Activated CD4-positive, CD25-positive, alpha-beta regulatory T cell treated with anti-CD3 and anti-CD28 coated beads, Interleukin-2, amount 50 U/mL, for 24 hours (primary cell): Measurements from ENCODE around the gene PNRC2.
"Not testable (repeated sequence)": the region's sequence is repeated elsewhere in the genome, so short reads cannot be mapped to it uniquely, and the experiment has no call there.

Experiments
- ATAC-seq, 2 donors: fragments of 150-1000 bp; cut with Tn5 transposase; one replicate each; pipeline ENCODE4 v1.10.0; 2021; ENCODE audit warnings: mild to moderate bottlenecking in 1 of 2, moderate library complexity in 1 of 2

Gene PNRC2

DNA sequence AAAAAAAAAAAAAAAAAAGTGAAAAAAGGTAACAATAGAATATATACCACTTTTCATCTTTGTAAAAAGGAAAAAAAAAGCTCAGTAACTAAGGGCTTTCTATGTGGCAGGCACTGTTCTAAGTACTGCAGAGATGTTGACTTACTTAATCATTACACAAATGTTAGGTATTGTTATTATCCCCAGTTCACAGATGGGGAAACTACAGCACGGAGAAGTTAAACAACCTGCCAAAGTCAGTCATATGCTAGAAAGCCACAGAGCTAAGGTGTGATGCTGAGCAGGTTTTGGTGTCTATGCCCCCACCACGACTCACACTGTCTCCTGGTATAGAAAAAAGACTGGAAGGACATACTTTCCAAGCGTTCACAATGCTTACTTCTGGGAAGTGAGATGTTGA lies 6.6 kb upstream of the PNRC2 start:
- ATAC-seq = peak; percentile 38 to 51

DNA sequence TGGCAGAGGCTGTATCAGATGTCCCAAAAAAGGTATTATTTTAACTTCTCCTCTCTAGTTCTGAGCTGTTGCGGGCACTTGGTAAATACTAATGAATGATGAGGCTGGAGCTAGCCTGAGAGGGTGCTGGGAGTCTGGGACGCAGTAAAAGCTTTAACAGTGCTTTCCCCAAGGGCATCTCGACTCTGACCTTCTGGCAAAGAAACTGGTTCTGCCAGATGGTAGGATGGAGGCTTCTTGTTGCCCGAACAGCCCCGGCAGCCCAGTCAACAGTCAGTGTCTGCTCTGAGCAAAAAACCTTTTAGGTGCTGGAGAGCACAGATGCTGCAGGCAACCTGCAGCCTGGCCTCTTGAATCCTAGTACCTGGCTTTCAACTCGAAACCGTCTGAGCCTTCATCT lies 2.5 kb upstream of the PNRC2 start:
- ATAC-seq = no peak

- not testable (repeated sequence) for ATAC-seq
Observed at GRCh38 chr1:23958040-23958809, 1.4 kb upstream of the PNRC2 start.

DNA sequence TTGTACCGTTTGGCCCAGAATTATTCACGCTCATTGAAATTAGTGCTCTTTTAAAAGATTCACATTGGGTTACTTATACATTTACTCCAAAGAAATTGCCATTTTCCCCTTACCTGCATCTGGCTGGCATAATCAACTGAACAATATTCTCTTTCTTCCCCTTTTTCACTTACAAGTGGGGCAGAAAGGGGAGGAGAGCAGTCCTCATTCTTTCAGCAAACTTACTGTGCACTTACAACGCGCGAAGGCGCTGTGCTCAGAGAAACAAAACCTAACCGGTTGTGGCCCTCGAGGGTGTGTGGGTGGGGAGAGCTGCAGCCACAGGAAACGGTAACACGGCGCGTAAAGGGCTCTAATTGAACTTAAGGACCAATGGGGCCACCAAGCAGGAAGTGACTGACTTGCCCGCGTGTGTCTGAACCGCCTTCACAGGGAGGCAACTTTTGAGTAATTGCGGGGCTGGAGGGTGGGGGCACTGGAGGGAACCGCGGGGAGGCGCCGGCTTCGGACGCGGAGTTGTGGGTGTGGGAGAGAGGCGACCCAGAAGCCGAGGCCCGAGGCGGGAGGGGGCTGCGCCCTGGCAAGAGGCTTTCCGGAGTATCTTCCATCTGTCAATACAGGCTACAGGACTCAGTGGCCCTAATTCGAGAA lies 693 bp upstream of the PNRC2 start:
- ATAC-seq = peak; percentile 83 to 86

GRCh38 chr1:23960291-23961020 lies 828 bp downstream of the PNRC2 start:
- ATAC-seq = no peak

DNA sequence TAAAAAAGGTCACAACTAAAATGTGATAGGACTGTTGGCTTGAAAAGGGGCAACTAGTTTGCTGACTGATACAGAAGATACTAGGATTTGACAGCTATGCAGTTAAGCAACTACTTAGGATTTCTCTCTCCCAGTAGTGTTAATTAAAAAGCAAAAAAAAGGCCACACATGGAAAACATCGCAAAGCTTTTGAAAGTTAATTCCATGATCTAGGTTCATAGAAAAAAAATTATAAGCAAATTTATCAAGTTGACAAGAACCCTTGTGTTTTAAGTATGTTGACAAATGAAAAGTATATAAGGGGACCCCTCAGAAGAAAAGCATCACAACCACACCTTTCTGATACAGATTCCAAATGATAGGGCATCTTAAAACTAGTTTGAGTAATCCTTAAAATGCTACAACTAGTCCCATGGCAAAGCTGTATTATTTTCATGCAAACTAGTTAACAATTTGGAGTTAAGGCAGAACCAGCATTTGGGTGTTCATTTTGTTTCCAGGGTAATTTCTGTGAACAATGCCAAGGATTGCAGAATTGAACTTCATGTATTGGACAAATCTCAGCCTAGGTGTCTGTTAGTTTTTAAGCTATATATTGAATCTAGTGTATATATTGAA lies 4.1 kb downstream of the PNRC2 start:
- no peak for ATAC-seq

- no peak for ATAC-seq
Observed at GRCh38 chr1:23964235-23964668, 4.6 kb downstream of the PNRC2 start.

- ATAC-seq = no peak
Observed at GRCh38 chr1:23964790-23965740, 5.4 kb downstream of the PNRC2 start.

- ATAC-seq = no peak
Observed at GRCh38 chr1:23966973-23967493, 7.4 kb downstream of the PNRC2 start.

GRCh38 chr1:23967871-23968270 lies 8.2 kb downstream of the PNRC2 start:
- ATAC-seq = no peak

- ATAC-seq = no peak
Observed at GRCh38 chr1:23977187-23977853, 17.7 kb downstream of the PNRC2 start.

GRCh38 chr1:23977854-23978191 lies 18.2 kb downstream of the PNRC2 start:
- no peak for ATAC-seq

DNA sequence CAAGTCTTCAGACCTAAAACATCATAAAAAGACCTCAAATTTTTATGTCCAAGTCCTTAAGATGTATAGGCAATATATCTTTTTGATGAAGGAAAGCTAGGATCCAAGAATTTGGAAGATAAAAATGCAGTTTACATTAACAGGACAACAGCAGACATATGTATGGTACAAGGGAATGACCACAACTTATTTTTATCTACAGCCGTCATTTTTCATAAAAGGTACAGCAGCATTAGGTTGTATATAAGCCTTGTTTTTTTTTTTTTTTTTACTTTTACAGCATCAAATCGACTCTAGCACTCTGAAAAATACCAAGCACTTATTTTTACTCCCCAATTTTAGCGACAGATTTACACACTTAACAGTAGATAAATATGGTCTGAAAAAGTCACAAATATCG lies 19.2 kb downstream of the PNRC2 start:
- no peak for ATAC-seq

DNA sequence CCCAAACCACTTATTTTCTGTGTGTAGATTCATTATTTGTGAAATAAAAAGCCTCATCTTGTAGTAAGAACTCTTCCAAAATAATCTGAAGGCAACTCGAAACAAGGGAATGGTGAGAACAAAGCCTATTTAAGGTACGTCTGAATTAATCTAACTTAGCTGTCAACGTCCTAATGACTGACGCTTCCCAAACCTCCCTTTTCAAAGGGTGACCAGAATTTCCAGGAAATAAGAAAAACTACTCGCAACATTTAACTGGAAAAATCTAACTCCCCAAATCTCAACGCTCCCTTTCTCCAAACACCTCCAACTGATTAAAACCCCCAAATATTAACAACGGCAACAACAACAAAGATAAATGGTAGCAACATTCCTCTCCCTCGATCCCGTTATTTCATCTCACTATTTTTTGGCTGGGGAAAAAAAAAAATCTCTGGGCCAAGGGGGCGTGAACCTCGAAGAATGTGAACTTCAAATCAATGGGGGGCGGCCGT lies 19.8 kb downstream of the PNRC2 start:
- ATAC-seq = no peak

DNA sequence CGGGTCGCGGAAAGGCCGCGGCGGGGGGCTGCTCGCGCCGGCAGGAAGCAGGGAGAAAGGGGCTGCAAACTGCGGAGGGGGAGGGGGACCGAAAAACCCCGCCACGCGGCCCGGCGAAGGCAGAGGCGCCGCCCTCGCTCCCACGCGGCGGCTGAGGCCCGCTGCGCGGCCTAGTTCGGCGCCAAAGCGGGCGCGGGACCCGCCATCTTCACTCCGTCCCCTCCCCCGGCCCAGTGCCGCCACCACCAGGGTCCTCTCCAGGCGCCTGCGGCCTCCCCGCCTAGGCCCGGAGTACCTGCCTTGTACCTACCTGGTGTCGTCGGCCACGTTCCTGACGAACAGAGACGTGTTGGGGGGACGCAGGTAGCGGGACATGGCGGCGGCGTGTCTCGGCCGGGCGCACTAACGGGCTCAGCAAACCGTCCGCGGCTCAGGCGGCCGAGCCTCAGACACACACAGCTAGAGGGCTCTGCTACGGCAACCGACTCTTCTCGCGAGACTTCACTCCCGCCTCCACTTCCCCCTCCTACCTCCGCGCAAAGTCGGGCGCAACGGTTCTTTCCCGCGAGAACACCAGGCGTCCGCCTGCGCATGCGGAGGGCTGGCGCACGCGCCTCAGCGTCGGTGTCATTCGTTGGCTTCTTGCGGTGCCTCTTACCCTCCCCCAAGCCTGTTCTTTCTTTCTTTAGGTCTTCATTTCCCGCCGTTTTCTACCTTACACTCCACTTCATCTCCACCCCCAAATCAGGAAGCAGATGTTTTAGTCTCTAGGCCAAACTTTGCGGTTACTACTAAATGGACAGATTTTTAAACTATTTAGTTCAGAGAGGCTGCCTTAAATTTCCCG lies 20.5 kb downstream of the PNRC2 start, which contains the start of gene SRSF10:
SRSF10 (minus strand) TSS at position 447 of the 847 bp plus-strand sequence; CDS start at position 375, 72 bp downstream.
- peak; percentile 93 to 94 for ATAC-seq

DNA sequence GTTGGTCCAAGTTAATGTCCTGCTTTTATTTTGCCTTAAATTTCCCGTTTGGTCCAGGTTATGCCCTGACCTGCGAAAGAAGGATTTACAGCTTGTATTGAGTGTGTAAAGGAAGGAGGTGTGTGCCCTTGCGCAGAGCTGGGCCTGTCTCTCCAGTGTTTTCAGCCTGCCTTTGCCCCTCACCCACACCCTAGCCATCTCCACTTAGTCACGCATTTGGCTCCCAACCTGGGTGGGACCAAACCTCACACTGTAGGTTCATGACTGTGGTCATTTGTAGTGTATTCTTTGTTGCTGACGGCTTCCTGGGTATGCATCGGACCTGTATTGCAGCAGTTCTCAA lies 21.1 kb downstream of the PNRC2 start:
- peak; percentile 30 to 44 for ATAC-seq

- ATAC-seq = no peak
Observed at GRCh38 chr1:23984417-23985186, 25.0 kb downstream of the PNRC2 start.

- ATAC-seq = not testable (repeated sequence)
Observed at GRCh38 chr1:23987038-23987437, 27.4 kb downstream of the PNRC2 start.

DNA sequence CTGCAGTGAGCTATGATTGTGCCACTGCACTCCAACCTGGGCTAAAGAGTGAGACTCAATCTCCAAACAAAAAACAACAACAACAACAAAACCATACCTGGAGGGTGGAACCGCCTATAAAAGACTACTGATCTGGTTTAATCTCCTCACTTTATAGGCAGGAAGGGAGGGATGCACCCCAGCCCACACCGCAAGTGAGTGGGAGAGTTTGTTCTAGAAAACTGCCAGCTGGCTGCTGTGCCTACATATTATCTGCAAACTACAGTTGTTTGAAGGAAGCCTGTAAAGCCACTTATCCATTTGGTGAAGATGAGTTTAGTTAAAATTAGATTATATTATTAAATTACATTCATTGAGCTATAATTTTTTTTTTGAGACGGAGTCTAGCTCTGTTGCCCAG lies 29.6 kb downstream of the PNRC2 start:
- no peak for ATAC-seq
